Large intestine (tissue), 3 donors: Measurements from ENCODE around the gene APBB2. TPM values are rescaled to one million over a fixed set of nuclear protein-coding genes. Genes with fewer than 3 reads are reported as not detected.

ENCODE experiments used
- DNase-seq, 2 donors: peaks; one replicate each; pipeline versions ENCODE4 v3.0.0 to v3.0.0-alpha.2; 2013
- H3K27ac ChIP-seq: one replicate; pipeline ENCODE4 v1.5.1; 2013; ENCODE audit warnings: low read length
- H3K27me3 ChIP-seq: 2 replicates; pipeline ENCODE4 v1.6.1; 2013; ENCODE audit warnings: low read length; ENCODE audit not compliant: control insufficient read depth, insufficient read depth
- H3K36me3 ChIP-seq: 2 replicates; pipeline ENCODE4 v1.6.1; 2013; ENCODE audit warnings: low read length; ENCODE audit not compliant: control insufficient read depth, insufficient read depth
- H3K4me1 ChIP-seq: one replicate; pipeline ENCODE4 v1.6.1; 2013; ENCODE audit warnings: low read length; ENCODE audit not compliant: control insufficient read depth, insufficient read depth
- H3K4me3 ChIP-seq: one replicate; pipeline ENCODE4 v1.5.1; 2013; ENCODE audit warnings: low read length
- H3K9me3 ChIP-seq: one replicate; pipeline ENCODE4 v1.6.1; 2013; ENCODE audit warnings: mild to moderate bottlenecking, low read depth, low read length, moderate library complexity; ENCODE audit not compliant: control insufficient read depth
- WGBS: methylation state at CpG from one replicate; pipeline ENCODE4 v1.1.5; 2013; ENCODE audit warnings: low lambda C conversion rate; ENCODE audit not compliant: insufficient coverage; 5-methylcytosine and 5-hydroxymethylcytosine counted together
- polyA plus RNA-seq: library from polyadenylated mRNA; unstranded; fragments of 120-200 nt; gene quantifications from one replicate; pipeline ENCODE4 v1.2.1, GENCODE V29; 2013

Gene APBB2
- polyA plus RNA-seq, 1 donor, result 26.6 TPM

- 80% methylated on average over 3 of the region's 23 CpGs for WGBS
- Histone ChIP-seq H3K27ac (no peak overlapping the region), H3K4me1 (no peaks in the 10 kb centered on the region), H3K36me3 (no peaks in the 10 kb centered on the region), H3K27me3 (no peaks in the 10 kb centered on the region), H3K9me3 (no peaks in the 10 kb centered on the region), H3K4me3 (no peak overlapping the region)
- no peak for DNase-seq
Measured at GRCh38 chr4:40949358-40950100, 264.8 kb downstream of the APBB2 start.

- Histone ChIP-seq H3K4me3 (no peak overlapping the region), H3K36me3 (peaks cover 3% of the 10 kb centered on the region), H3K4me1 (no peaks in the 10 kb centered on the region), H3K27ac (no peak overlapping the region), H3K9me3 (no peaks in the 10 kb centered on the region), H3K27me3 (no peaks in the 10 kb centered on the region)
- no peak for DNase-seq
- 40% methylated on average over 1 of the region's 6 CpGs for WGBS
Measured at GRCh38 chr4:40948014-40948413, 266.3 kb downstream of the APBB2 start.

- no peaks in the 10 kb centered on the region for H3K27me3 ChIP-seq
Measured at GRCh38 chr4:40946652-40947051, 267.7 kb downstream of the APBB2 start.

GRCh38 chr4:40940756-40941155 lies 273.6 kb downstream of the APBB2 start:
- Histone ChIP-seq H3K4me3 (no peak overlapping the region), H3K27ac (no peak overlapping the region), H3K9me3 (no peaks in the 10 kb centered on the region), H3K27me3 (no peaks in the 10 kb centered on the region), H3K4me1 (no peaks in the 10 kb centered on the region), H3K36me3 (peaks cover 10% of the 10 kb centered on the region)
- 80% methylated on average over 1 of the region's 5 CpGs for WGBS
- DNase-seq, result no peak

More at GRCh38 chr4:40946652-40947051, 267.7 kb downstream of the APBB2 start:
- no peak overlapping the region for H3K4me3 ChIP-seq
- no peak overlapping the region for H3K27ac ChIP-seq
- no peaks in the 10 kb centered on the region for H3K4me1 ChIP-seq
- no peaks in the 10 kb centered on the region for H3K9me3 ChIP-seq
- H3K36me3 ChIP-seq, result peaks cover 5% of the 10 kb centered on the region
- no peak for DNase-seq
- WGBS, result no CpG with 5 or more reads among the region's 9 CpGs

- no peak for DNase-seq
- Histone ChIP-seq H3K27ac (no peak overlapping the region), H3K4me3 (no peak overlapping the region), H3K4me1 (no peaks in the 10 kb centered on the region), H3K36me3 (peaks cover 10% of the 10 kb centered on the region), H3K9me3 (no peaks in the 10 kb centered on the region), H3K27me3 (no peaks in the 10 kb centered on the region)
- WGBS, result 86% methylated on average over 1 of the region's 9 CpGs
Measured at GRCh38 chr4:40940317-40940741, 274.0 kb downstream of the APBB2 start.

- peaks cover 10% of the 10 kb centered on the region for H3K36me3 ChIP-seq
- H3K9me3 ChIP-seq, result no peaks in the 10 kb centered on the region
- H3K4me3 ChIP-seq, result no peak overlapping the region
- no peak for DNase-seq
- no peak overlapping the region for H3K27ac ChIP-seq
- no CpG with 5 or more reads among the region's 2 CpGs for WGBS
- H3K27me3 ChIP-seq, result no peaks in the 10 kb centered on the region
- H3K4me1 ChIP-seq, result no peaks in the 10 kb centered on the region
Measured at GRCh38 chr4:40939856-40940255, 274.5 kb downstream of the APBB2 start.

- H3K27ac ChIP-seq, result no peak overlapping the region
- no CpG with 5 or more reads among the region's 5 CpGs for WGBS
- no peak overlapping the region for H3K4me3 ChIP-seq
- no peaks in the 10 kb centered on the region for H3K27me3 ChIP-seq
- DNase-seq, result no peak
- no peaks in the 10 kb centered on the region for H3K9me3 ChIP-seq
- H3K36me3 ChIP-seq, result peaks cover 10% of the 10 kb centered on the region
- H3K4me1 ChIP-seq, result peaks cover 4% of the 10 kb centered on the region
Measured at GRCh38 chr4:40938337-40938736, 276.0 kb downstream of the APBB2 start.

GRCh38 chr4:40937140-40937725 lies 277.1 kb downstream of the APBB2 start:
- Histone ChIP-seq H3K27ac (no peak overlapping the region), H3K9me3 (no peaks in the 10 kb centered on the region), H3K27me3 (no peaks in the 10 kb centered on the region), H3K36me3 (peaks cover 11% of the 10 kb centered on the region), H3K4me1 (peaks cover 4% of the 10 kb centered on the region), H3K4me3 (no peak overlapping the region)
- no peak for DNase-seq
- no CpG with 5 or more reads among the region's 2 CpGs for WGBS

- no CpG with 5 or more reads among the region's 4 CpGs for WGBS
- no peak for DNase-seq
- no peaks in the 10 kb centered on the region for H3K27me3 ChIP-seq
- no peak overlapping the region for H3K27ac ChIP-seq
- peaks cover 7% of the 10 kb centered on the region for H3K36me3 ChIP-seq
- no peak overlapping the region for H3K4me3 ChIP-seq
- peaks cover 10% of the 10 kb centered on the region for H3K4me1 ChIP-seq
- H3K9me3 ChIP-seq, result no peaks in the 10 kb centered on the region
Measured at GRCh38 chr4:40934676-40935075, 279.7 kb downstream of the APBB2 start.

GRCh38 chr4:40933272-40934053 lies 280.9 kb downstream of the APBB2 start:
- Histone ChIP-seq H3K9me3 (no peaks in the 10 kb centered on the region), H3K4me3 (no peak overlapping the region), H3K36me3 (peaks cover 4% of the 10 kb centered on the region), H3K4me1 (peaks cover 10% of the 10 kb centered on the region), H3K27me3 (no peaks in the 10 kb centered on the region), H3K27ac (no peak overlapping the region)
- WGBS, result no CpG with 5 or more reads among the region's 11 CpGs
- DNase-seq, result peak in 1 of 2 donors; percentile 35
